Naive thymus-derived CD4-positive, alpha-beta T cell (primary cell): ENCODE results near the gene AHNAK. TPM values are rescaled to one million over a fixed set of nuclear protein-coding genes. Genes with fewer than 3 reads are reported as not detected.

Experiments
- ATAC-seq: fragments of 150-1000 bp; cut with Tn5 transposase; 2 replicates; pipeline ENCODE4 v1.10.0; 2021; ENCODE audit warnings: mild to moderate bottlenecking, moderate library complexity
- CTCF ChIA-PET: fragments of 350-600 bp; sonication (Branson Sonifier 250); formaldehyde crosslinking; loops from one replicate; lab custom pipeline; 2021; ENCODE audit warnings: antibody characterized with exemption; lab: Charles Lee
- POLR2A ChIA-PET: fragments of 350-600 bp; sonication (Branson Sonifier 250); formaldehyde crosslinking; loops from one replicate; lab custom pipeline; 2021; ENCODE audit warnings: antibody characterized with exemption, inconsistent platforms; lab: Charles Lee
- DNase-seq, 9 donors: peaks; one replicate each; pipeline versions ENCODE4 v3.0.0 to v3.0.0-alpha.2; 2020 to 2022; ENCODE audit warnings: mixed read lengths in 1 of 9
- H3K27ac ChIP-seq: one replicate; pipeline ENCODE4 v1.7.0; 2013; ENCODE audit warnings: mild to moderate bottlenecking, low read depth, low read length, moderate library complexity
- H3K27me3 ChIP-seq, 2 donors: one replicate each; pipeline ENCODE4 v1.7.0; 2013; ENCODE audit warnings: low read length in 2 of 2, mild to moderate bottlenecking in 2 of 2, moderate library complexity in 2 of 2; ENCODE audit not compliant: control insufficient read depth in 2 of 2, insufficient read depth in 2 of 2
- H3K36me3 ChIP-seq, 3 experiments: 1 replicate in 2 of 3; 2 replicates in 1 of 3; pipeline ENCODE4 v1.7.0; 2013; ENCODE audit warnings: low read length in 3 of 3, mild to moderate bottlenecking in 3 of 3, moderate library complexity in 1 of 3; ENCODE audit not compliant: insufficient read depth in 3 of 3, control insufficient read depth in 2 of 3
- H3K4me1 ChIP-seq, 2 donors: one replicate each; pipeline ENCODE4 v1.7.0; 2013; ENCODE audit warnings: low read length in 2 of 2, mild to moderate bottlenecking in 2 of 2, moderate library complexity in 1 of 2; ENCODE audit not compliant: control insufficient read depth in 2 of 2, insufficient read depth in 2 of 2
- H3K4me3 ChIP-seq: 2 replicates; pipeline ENCODE4 v1.7.0; 2013; ENCODE audit warnings: mild to moderate bottlenecking, low read length
- H3K9me3 ChIP-seq, 3 experiments: 1 replicate in 2 of 3; 2 replicates in 1 of 3; pipeline ENCODE4 v1.7.0; 2013; ENCODE audit warnings: low read length in 3 of 3; ENCODE audit not compliant: control insufficient read depth in 2 of 3
- H3K27ac Mint-ChIP-seq, 9 donors: one replicate each; pipeline ENCODE4 v1.8.0; 2020 to 2022; ENCODE audit warnings: mixed read lengths in 9 of 9, mild to moderate bottlenecking in 8 of 9, moderate library complexity in 5 of 9, inconsistent platforms in 2 of 9
- H3K27me3 Mint-ChIP-seq, 5 donors: one replicate each; pipeline ENCODE4 v1.8.0; 2021 to 2022; ENCODE audit warnings: mixed read lengths in 5 of 5, mild to moderate bottlenecking in 1 of 5
- H3K36me3 Mint-ChIP-seq, 5 donors: one replicate each; pipeline ENCODE4 v1.8.0; 2020 to 2022; ENCODE audit warnings: mixed read lengths in 5 of 5, mild to moderate bottlenecking in 3 of 5, inconsistent platforms in 1 of 5
- H3K4me1 Mint-ChIP-seq, 7 donors: one replicate each; pipeline ENCODE4 v1.8.0; 2020 to 2022; ENCODE audit warnings: mixed read lengths in 7 of 7, mild to moderate bottlenecking in 3 of 7, inconsistent platforms in 1 of 7
- H3K4me3 Mint-ChIP-seq, 10 donors: one replicate each; pipeline ENCODE4 v1.8.0; 2020 to 2022; ENCODE audit warnings: mild to moderate bottlenecking in 10 of 10, mixed read lengths in 10 of 10, moderate library complexity in 6 of 10, inconsistent platforms in 2 of 10
- H3K9me3 Mint-ChIP-seq, 11 donors: one replicate each; pipeline ENCODE4 v1.8.0; 2020 to 2022; ENCODE audit warnings: mixed read lengths in 11 of 11, mild to moderate bottlenecking in 4 of 11, inconsistent platforms in 1 of 11, moderate library complexity in 1 of 11
- intact Hi-C, 2 donors: fragments of 100-400 bp; cut with micrococcal nuclease; formaldehyde crosslinking; loops; one replicate each; pipeline ENCODE4 v1.15.1; 2023
- polyA plus RNA-seq, 2 donors: library from polyadenylated mRNA; unstranded; fragments of 300-500 nt; fragmentation: Illumina TruSeq; gene quantifications; one replicate each; pipeline ENCODE4 v1.2.3, GENCODE V29; 2021
- total RNA-seq, 6 experiments: library from RNA in 5 of 6; stranded (reverse) in 5 of 6; gene quantifications; 1 replicate in 5 of 6; 2 replicates in 1 of 6; pipeline ENCODE4 v1.2.3 and lab custom pipeline; 2021 to 2026

The AHNAK gene
- total and polyA plus RNA-seq, 7 experiments from 2014 or later, result 6.7 to 622 (median 233) TPM

GRCh38 chr11:62489204-62489603 is 57.4 kb downstream of the AHNAK start:
- DNase-seq (no peak), ATAC-seq (no peak)
- CTCF ChIA-PET, result no interaction called here
- Mint-ChIP-seq H3K27me3 (peaks cover 0 to 2% (median 0%) of the 10 kb centered on the region in 5 donors), H3K4me1 (peaks cover 0 to 9% (median 2%) of the 10 kb centered on the region in 7 donors), H3K36me3 (no peaks in the 10 kb centered on the region), H3K4me3 (no peak overlapping the region), H3K9me3 (peaks cover 0 to 3% (median 0%) of the 10 kb centered on the region in 11 donors), H3K27ac (no peak overlapping the region)
- POLR2A ChIA-PET, result no interaction called here
- no peaks in the 10 kb centered on the region for H3K9me3 ChIP-seq
- intact Hi-C loops, result no loop called here
- no peak overlapping the region for H3K27ac ChIP-seq
- no peaks in the 10 kb centered on the region for H3K36me3 ChIP-seq
- H3K4me1 ChIP-seq, result peaks cover 0 to 5% of the 10 kb centered on the region in 2 donors
- H3K27me3 ChIP-seq, result no peaks in the 10 kb centered on the region
- no peak overlapping the region for H3K4me3 ChIP-seq

GRCh38 chr11:62487738-62488551 is 58.7 kb downstream of the AHNAK start:
- H3K27me3 ChIP-seq, result no peaks in the 10 kb centered on the region
- no peak overlapping the region for H3K27ac ChIP-seq
- intact Hi-C loops, result no loop called here
- CTCF ChIA-PET, result no interaction called here
- ATAC-seq, result no peak
- H3K36me3 Mint-ChIP-seq, result no peaks in the 10 kb centered on the region
- no peaks in the 10 kb centered on the region for H3K9me3 ChIP-seq
- H3K4me3 ChIP-seq, result no peak overlapping the region
- peaks cover 0 to 3% (median 0%) of the 10 kb centered on the region in 11 donors for H3K9me3 Mint-ChIP-seq
- peaks cover 0 to 5% of the 10 kb centered on the region in 2 donors for H3K4me1 ChIP-seq
- H3K4me1 Mint-ChIP-seq, result peaks cover 0 to 9% (median 2%) of the 10 kb centered on the region in 7 donors
- no peak for DNase-seq
- no peaks in the 10 kb centered on the region for H3K36me3 ChIP-seq
- H3K27me3 Mint-ChIP-seq, result peaks cover 0 to 2% (median 0%) of the 10 kb centered on the region in 5 donors
- H3K27ac Mint-ChIP-seq, result peak overlapping the region in 5 of 9 donors; percentile 7 to 67 (median 25)
- H3K4me3 Mint-ChIP-seq, result peak overlapping the region in 1 of 10 donors; percentile 29
- POLR2A ChIA-PET, result no interaction called here

GRCh38 chr11:62487136-62487535 is 59.5 kb downstream of the AHNAK start:
- intact Hi-C loops, result no loop called here
- POLR2A ChIA-PET, result interaction anchor here (0.7 kb wide), 1 partner anchor 85 kb away, joined by 5 read pairs; no protein-coding TSS in a partner anchor
- no peak for ATAC-seq

GRCh38 chr11:62484352-62484751 is 62.3 kb downstream of the AHNAK start:
- Mint-ChIP-seq H3K4me3 (no peak overlapping the region), H3K9me3 (peaks cover 0 to 3% (median 0%) of the 10 kb centered on the region in 11 donors), H3K4me1 (peaks cover 0 to 9% (median 2%) of the 10 kb centered on the region in 7 donors), H3K27me3 (peaks cover 0 to 2% (median 0%) of the 10 kb centered on the region in 5 donors), H3K27ac (peak overlapping the region in 2 of 9 donors; percentile 51 to 79), H3K36me3 (no peaks in the 10 kb centered on the region)
- DNase-seq (no peak), ATAC-seq (no peak)
- Histone ChIP-seq H3K9me3 (no peaks in the 10 kb centered on the region), H3K4me3 (no peak overlapping the region), H3K4me1 (peaks cover 0 to 5% of the 10 kb centered on the region in 2 donors), H3K27ac (no peak overlapping the region), H3K27me3 (no peaks in the 10 kb centered on the region), H3K36me3 (no peaks in the 10 kb centered on the region)
- ChIA-PET CTCF (interaction anchor here (0.7 kb wide), 1 partner anchor 60 kb away, joined by 3 read pairs; no protein-coding TSS in a partner anchor), POLR2A (interaction anchor here (0.7 kb wide), 1 partner anchor 18 kb away, joined by 3 read pairs; no protein-coding TSS in a partner anchor)
- intact Hi-C loops, result no loop called here

More at GRCh38 chr11:62487136-62487535, 59.5 kb downstream of the AHNAK start:
- Mint-ChIP-seq H3K27ac (peak overlapping the region in 2 of 9 donors; percentile 15 to 25), H3K4me1 (peaks cover 0 to 9% (median 2%) of the 10 kb centered on the region in 7 donors), H3K9me3 (peaks cover 0 to 3% (median 0%) of the 10 kb centered on the region in 11 donors), H3K27me3 (peaks cover 0 to 2% (median 0%) of the 10 kb centered on the region in 5 donors), H3K4me3 (no peak overlapping the region), H3K36me3 (no peaks in the 10 kb centered on the region)
- CTCF ChIA-PET, result no interaction called here
- Histone ChIP-seq H3K27me3 (no peaks in the 10 kb centered on the region), H3K27ac (no peak overlapping the region), H3K9me3 (no peaks in the 10 kb centered on the region), H3K4me3 (no peak overlapping the region), H3K4me1 (peaks cover 0 to 5% of the 10 kb centered on the region in 2 donors), H3K36me3 (no peaks in the 10 kb centered on the region)
- DNase-seq, result no peak

GRCh38 chr11:62482753-62483152 is 63.9 kb downstream of the AHNAK start:
- no peak overlapping the region for H3K27ac Mint-ChIP-seq
- intact Hi-C loops, result no loop called here
- H3K4me3 ChIP-seq, result no peak overlapping the region
- H3K9me3 Mint-ChIP-seq, result peaks cover 0 to 3% (median 0%) of the 10 kb centered on the region in 11 donors
- H3K4me3 Mint-ChIP-seq, result no peak overlapping the region
- H3K27me3 Mint-ChIP-seq, result no peaks in the 10 kb centered on the region
- CTCF ChIA-PET, result interaction anchor here (0.7 kb wide), 1 partner anchor 90 kb away, joined by 3 read pairs; no protein-coding TSS in a partner anchor
- DNase-seq (no peak), ATAC-seq (no peak)
- no peak overlapping the region for H3K27ac ChIP-seq
- no peaks in the 10 kb centered on the region for H3K36me3 Mint-ChIP-seq
- H3K36me3 ChIP-seq, result no peaks in the 10 kb centered on the region
- H3K27me3 ChIP-seq, result no peaks in the 10 kb centered on the region
- H3K9me3 ChIP-seq, result no peaks in the 10 kb centered on the region
- H3K4me1 ChIP-seq, result peaks cover 0 to 3% of the 10 kb centered on the region in 2 donors
- POLR2A ChIA-PET, result no interaction called here
- H3K4me1 Mint-ChIP-seq, result peaks cover 0 to 5% (median 0%) of the 10 kb centered on the region in 7 donors

- H3K27ac ChIP-seq, result no peak overlapping the region
- Mint-ChIP-seq H3K4me3 (no peak overlapping the region), H3K9me3 (peaks cover 0 to 3% (median 0%) of the 10 kb centered on the region in 11 donors), H3K27me3 (no peaks in the 10 kb centered on the region), H3K4me1 (peaks cover 0 to 4% (median 0%) of the 10 kb centered on the region in 7 donors), H3K27ac (no peak overlapping the region), H3K36me3 (no peaks in the 10 kb centered on the region)
- ChIA-PET POLR2A (interaction anchor here (0.6 kb wide), 1 partner anchor 34 kb away, joined by 3 read pairs; no protein-coding TSS in a partner anchor), CTCF (no interaction called here)
- H3K9me3 ChIP-seq, result no peaks in the 10 kb centered on the region
- no peak for DNase-seq
- H3K4me3 ChIP-seq, result no peak overlapping the region
- no peaks in the 10 kb centered on the region for H3K27me3 ChIP-seq
- H3K4me1 ChIP-seq, result no peaks in the 10 kb centered on the region
- no peak for ATAC-seq
- intact Hi-C loops, result no loop called here
- no peaks in the 10 kb centered on the region for H3K36me3 ChIP-seq
Measured at GRCh38 chr11:62479631-62480201, 66.9 kb downstream of the AHNAK start.
